HuH-7 (cell line): ENCODE data around the gene RHEB.

ENCODE experiments used
- DNase-seq: peaks from one replicate; pipeline ENCODE4 v3.0.0; 2011; ENCODE audit warnings: low spot score

Gene RHEB

DNA sequence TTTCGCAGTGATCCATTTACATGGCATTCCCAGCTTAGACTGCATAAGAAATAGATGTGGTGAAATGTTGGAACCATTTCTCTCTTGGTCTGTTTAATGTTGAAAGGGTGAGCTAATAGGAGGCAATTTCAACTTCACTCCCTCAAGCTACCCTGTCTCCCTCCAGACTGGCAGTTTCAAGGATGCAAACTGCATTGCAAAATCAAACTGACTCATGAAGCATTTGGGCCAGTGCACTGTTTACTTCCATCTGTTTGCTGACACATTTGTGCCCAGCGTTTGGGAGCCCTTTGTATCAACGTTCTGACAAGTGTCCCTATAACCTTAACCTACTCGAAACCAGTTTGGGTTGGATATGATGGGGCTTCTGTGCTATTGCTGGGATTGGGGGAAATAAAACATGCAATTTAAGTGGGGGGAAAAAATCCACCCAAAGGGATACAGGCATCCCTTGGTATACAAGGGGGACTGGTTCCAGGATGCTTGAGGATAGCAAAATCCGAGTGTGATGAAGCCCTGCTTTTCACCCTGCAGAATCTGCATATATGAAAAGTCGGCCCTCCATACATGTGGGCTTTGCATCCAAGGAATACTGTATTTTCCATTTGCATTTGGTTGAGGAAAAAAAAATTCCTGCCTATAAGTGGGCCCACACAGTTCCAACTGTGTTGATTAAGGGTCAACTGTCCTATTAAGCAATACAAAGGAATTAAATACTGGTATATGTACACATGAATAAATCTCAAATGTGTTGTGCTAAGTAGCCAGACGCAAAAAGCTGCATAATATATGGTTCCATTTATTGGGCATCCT lies 15.6 kb downstream of the RHEB start:
- no peak for DNase-seq

DNA sequence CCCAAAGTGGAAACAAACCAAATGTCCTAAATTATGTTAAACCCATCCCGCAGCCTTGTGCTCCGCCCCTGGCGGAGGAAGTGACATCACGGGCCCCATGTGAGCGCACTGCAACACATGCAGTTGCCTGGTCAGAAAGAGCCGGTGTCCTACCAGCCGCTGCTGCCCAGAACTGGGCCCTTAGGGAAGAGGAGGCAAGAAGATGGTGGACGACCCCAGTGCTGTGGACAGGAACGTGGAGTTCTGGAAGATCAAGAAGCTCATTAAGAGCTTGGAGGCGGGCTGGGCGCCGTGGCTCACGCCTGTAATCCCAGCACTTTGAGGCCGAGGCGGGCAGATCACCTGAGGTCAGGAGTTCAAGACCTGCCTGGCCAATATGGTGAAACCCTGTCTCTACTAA lies 18.0 kb downstream of the RHEB start:
- no peak for DNase-seq

- DNase-seq: no peak
Observed at GRCh38 chr7:151498495-151498894, 21.2 kb downstream of the RHEB start.

DNA sequence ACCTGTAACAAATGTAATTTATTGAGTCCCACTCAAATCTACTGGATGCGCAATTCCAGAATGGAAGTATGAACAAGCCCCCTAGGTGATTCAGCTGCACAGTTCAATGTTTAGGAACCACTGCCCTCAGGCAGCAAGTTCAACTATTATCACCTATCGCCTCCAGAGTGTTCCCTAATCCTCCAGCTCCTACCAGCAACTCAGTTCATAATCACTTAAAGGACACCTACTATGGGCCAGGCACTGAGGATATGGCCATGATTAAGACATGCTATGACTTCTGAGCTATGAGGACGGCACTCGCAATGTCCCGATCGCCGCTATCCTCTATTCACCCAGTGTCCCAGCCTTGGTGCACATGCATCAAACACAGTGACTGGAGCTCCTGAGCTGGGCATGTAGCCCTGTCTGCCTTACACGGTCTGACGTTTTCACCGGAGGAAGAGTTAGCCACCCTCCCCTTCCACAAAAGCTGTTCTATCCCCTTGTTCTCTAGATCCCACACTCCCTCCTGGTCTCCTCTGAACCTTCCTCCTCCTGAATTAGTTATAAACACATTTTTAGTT lies 22.3 kb downstream of the RHEB start:
- DNase-seq: no peak

DNA sequence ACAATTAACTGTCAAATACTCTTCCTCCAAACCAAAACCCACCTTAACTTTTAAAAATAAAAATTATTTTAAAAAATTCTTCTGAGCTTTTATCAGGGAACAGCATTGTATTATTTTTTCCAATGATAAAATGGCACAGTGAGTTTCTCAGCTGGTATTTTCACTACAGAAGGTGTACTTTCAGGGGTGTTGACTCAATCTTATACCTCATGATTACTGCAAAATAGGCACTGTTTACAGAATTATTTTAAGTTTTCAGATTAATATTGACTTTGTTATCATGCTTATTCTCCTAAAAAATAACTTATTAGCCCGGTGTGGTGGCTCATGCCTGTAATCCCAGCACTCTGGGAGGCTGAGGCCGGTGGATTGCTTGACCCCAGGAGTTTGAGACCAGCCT lies 24.3 kb downstream of the RHEB start:
- DNase-seq: no peak

DNA sequence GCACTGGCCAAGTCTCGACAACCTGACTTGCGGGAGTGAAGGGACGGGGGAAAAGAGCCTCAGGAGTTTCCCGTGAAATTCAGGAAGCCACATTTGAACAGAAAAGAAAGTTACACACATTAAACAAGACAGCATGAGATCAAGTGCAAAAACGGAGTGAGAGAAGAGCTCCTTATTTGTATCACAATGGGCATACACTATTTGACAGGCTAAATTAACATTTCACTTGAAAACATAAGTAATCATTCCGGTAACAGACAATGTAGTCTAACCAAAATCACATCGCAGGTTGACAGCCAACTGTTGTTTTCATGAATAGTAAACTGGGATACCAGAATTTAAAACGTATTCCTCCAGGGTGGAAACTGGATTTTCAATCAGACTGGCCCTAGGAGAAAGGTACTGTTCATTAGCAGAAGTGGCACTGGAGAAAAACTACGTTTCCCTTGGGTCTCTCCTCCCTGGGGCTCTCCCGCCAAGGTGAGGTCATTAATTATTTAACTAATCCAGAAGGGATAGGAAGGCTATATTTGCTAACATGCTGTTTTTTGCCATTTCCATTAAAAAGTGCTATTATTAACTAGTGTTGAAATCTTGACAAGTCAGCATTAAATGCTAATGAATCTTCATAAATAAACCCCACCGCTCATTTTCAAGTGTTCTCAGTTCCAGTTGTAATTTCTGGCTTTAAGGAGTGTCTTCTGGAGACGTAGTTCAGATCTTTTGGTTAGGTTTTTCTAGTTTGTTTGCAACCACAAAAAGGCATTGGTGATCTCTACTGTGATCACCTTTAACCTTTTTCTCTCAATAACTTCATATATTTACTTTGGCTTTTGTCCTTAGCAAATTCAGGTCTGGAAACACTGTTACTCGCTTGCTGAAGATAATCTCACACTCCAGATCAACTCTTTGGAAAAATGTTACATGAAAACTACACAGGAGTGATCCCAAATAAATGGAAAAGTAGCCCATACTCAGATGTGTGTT lies 25.1 kb downstream of the RHEB start:
- no peak for DNase-seq

DNA sequence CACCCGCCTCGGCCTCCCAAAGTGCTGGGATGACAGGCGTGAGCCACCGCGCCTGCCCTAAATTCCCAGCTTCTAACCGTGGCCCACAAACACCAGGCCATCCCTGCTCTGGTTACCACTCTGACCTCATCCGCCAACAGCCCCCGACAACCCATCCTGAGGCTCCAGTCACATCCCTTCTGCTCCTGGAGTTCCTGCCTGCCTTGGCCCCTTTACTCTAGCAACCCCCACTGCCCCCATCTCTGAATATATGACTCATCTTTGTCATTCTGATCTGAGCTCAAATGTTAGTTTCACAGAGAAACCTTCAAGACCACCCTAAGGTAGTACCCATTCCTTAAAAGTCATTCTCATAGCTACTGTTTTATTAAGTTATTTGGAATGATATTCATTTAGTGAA lies 26.6 kb downstream of the RHEB start:
- DNase-seq: no peak

DNA sequence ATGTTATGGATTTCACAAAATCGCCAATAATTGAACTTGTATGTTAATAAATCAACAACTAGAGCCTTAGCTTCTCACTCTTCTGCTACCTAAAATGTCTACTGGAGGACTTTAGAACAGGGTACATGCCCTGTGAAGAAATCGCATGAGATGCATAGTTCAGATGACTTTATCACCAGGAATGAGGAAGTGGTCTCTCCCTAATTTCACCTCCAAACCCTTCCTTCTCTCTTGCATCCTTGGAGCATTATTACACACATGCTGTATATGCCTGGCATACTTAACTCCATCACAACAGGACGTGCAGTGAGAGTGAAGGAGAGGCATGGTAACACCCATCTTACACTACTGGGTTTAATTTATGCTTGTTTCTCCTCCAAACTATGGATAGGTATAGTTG lies 27.8 kb downstream of the RHEB start:
- DNase-seq: peak; percentile 35

- no peak for DNase-seq
Observed at GRCh38 chr7:151490456-151491105, 29.1 kb downstream of the RHEB start.

DNA sequence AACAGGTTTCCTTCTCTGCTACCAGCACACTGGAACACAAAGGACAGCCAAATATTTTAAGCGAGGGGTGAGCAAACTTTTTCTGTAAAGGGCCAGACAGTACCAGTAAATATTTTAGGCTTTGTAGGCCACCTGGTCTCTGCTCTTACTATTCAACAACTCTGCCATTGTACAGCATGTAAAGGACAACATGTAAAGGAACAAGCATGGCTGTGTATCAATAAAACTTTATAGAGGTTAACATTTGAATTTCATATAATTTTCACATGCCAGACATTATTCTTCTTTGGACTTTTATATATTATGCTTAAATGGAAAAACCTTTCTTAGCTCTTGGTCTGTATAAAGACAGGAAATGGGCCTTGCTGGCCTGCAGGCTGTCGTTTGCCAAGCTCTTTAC lies 30.2 kb downstream of the RHEB start:
- no peak for DNase-seq

DNA sequence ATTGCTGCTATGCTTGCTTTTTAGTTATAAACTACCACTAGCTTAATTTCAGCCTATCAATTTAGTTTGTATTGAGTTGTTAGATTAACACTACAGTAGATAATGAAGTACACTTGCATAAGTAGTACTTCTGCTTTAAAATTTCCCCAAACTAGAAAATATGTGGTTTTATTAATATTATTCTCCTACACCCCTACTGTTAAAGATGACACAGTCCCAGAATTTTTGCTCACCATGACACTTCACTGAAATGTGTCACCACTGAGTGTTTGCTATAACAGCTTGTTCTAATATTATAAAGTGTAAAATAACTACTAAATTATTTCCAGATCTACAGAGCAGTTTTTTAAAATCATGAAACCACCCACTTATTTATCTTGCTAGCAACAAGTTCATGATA lies 31.6 kb downstream of the RHEB start:
- no peak for DNase-seq

DNA sequence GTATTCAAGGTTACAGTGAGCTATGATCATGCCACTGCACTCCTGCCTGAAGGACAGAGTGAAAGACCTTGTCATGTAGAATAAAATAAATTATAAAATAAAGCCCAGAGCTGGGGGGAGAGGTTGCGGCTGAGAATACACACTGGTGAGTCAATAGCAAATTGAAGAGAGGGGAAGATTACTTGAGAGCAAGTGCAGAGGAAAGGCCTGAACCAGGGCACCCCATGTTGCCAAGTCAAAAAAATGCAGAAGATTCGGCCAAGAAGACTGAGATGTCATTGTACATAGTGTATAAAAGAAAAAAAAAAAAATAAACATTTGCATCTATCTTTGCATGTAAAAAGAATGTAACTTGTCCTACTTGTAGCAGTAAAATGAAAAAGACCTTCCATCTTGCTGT lies 32.5 kb downstream of the RHEB start:
- DNase-seq: no peak

- no peak for DNase-seq
Observed at GRCh38 chr7:151486074-151486473, 33.6 kb downstream of the RHEB start.

DNA sequence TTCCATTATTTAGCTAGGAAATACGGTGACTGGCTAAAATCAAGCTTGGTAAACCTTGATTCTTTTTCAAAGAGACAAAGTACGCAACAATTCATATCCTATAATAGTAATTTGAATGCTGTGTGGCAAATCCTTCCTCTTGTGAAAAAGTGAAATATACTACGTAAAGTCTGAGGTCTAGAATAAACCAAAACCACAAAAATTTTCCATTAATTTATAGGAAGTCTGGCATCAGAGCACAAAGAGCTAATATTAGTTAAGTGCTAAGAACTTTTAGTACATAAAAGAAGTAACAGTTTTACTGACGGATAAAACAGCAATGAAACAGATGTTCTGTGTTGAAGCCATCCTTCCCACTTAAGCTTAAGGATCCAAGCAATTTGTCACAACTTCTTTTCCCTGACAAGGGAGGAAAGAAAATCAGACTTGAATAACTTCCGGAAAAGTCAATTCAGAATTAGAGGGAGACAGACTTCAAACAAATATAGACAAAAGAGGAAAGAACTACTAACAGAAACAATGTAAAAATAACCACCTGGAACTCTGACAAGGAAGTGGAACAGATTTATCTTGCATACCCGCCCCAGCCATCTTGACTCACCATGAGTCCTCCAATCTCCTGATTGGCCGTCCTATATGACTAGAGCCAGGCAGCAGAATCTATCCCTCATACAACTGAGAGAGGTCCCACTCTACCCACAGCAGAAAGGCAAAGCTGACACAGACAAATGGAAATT lies 34.6 kb downstream of the RHEB start:
- no peak for DNase-seq

DNA sequence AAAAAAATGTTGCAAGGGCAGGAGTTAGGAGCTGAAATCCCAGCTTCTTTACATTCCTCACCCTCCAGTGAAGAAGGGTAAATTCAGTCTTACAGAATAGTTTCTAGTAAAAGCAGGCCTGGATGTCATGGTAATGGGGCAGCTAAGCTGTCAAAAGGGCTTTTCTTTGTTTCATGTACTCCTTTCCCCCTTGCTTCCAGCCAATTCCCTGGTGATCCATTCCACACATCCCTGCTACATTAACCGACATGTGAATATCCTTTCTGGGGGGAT lies 36.0 kb downstream of the RHEB start:
- no peak for DNase-seq

- DNase-seq: no peak
Observed at GRCh38 chr7:151482883-151483710, 36.6 kb downstream of the RHEB start.

- DNase-seq: no peak
Observed at GRCh38 chr7:151481650-151482505, 37.8 kb downstream of the RHEB start.

GRCh38 chr7:151477867-151478266 lies 41.8 kb downstream of the RHEB start:
- DNase-seq: no peak

GRCh38 chr7:151472644-151473380 lies 46.9 kb downstream of the RHEB start:
- no peak for DNase-seq
